Activated naive CD4-positive, alpha-beta T cell treated with anti-CD3 and anti-CD28 coated beads, Interleukin-2, amount 50 U/mL, for 72 hours (primary cell): ENCODE measurements around the gene TBC1D1. TPM values are rescaled to one million over a fixed set of nuclear protein-coding genes. Genes with fewer than 3 reads are reported as not detected.
A peak's percentile ranks its signal among the peaks of the same experiment; 100 is the strongest.

Experiments
- ATAC-seq, 2 donors: fragments of 150-1000 bp; cut with Tn5 transposase; 2 replicates each; pipeline ENCODE4 v1.10.0; 2021; ENCODE audit warnings: mild to moderate bottlenecking in 2 of 2, moderate library complexity in 2 of 2
- DNase-seq, 2 donors: peaks; one replicate each; pipeline ENCODE4 v3.0.0; 2021 to 2022; ENCODE audit warnings: low spot score in 2 of 2
- H3K27ac Mint-ChIP-seq, 2 donors: one replicate each; pipeline ENCODE4 v1.8.0; 2022; ENCODE audit warnings: mild to moderate bottlenecking in 2 of 2, mixed read lengths in 2 of 2
- H3K36me3 Mint-ChIP-seq, 2 donors: one replicate each; pipeline ENCODE4 v1.8.0; 2022; ENCODE audit warnings: mixed read lengths in 2 of 2
- H3K9me3 Mint-ChIP-seq, 2 donors: one replicate each; pipeline ENCODE4 v1.8.0; 2022; ENCODE audit warnings: mixed read lengths in 2 of 2
- total RNA-seq, 2 donors: library from RNA; stranded (reverse); gene quantifications; one replicate each; pipeline ENCODE4 v1.2.3, GENCODE V29; 2022

Gene TBC1D1
- total RNA-seq, 2 donors from 2014 or later: 47.1 to 68.6 TPM

GRCh38 chr4:38062088-38062775 is 171.3 kb downstream of the TBC1D1 start:
- Mint-ChIP-seq H3K27ac (peak overlapping the region; percentile 80 to 93), H3K36me3 (no peaks in the 10 kb centered on the region), H3K9me3 (no peaks in the 10 kb centered on the region)
- peak; percentile 71 for ATAC-seq
- DNase-seq: peak; percentile 59 to 70

DNA sequence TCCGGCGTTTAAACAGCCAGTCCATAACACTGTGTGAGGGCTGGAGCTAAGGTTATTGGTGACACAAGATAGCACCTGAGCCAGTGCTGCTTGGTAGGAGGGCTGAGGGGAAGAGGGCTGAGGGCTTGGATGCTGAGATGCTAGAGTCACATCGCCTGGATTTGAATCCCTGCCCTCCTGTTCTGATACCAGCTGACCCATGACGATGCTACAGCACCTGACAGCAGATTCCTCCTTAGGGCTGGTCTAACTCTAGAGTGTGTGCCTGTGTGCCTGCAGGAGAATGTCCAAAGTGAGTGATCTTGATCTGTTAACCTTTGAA is 171.9 kb downstream of the TBC1D1 start:
- ATAC-seq (peak; percentile 64 to 83), DNase-seq (no peak)
- H3K36me3 Mint-ChIP-seq: no peaks in the 10 kb centered on the region
- no peaks in the 10 kb centered on the region for H3K9me3 Mint-ChIP-seq
- peak overlapping the region in 1 of 2 donors; percentile 25 for H3K27ac Mint-ChIP-seq

GRCh38 chr4:38065176-38065575 is 174.3 kb downstream of the TBC1D1 start:
- H3K27ac Mint-ChIP-seq: no peak overlapping the region
- H3K9me3 Mint-ChIP-seq: no peaks in the 10 kb centered on the region
- ATAC-seq: no peak
- no peak for DNase-seq
- peaks cover 5% of the 10 kb centered on the region in 2 donors for H3K36me3 Mint-ChIP-seq

GRCh38 chr4:38065900-38066299 is 175.0 kb downstream of the TBC1D1 start:
- H3K36me3 Mint-ChIP-seq: peaks cover 5 to 7% of the 10 kb centered on the region in 2 donors
- DNase-seq (no peak), ATAC-seq (no peak)
- no peaks in the 10 kb centered on the region for H3K9me3 Mint-ChIP-seq
- H3K27ac Mint-ChIP-seq: no peak overlapping the region

- peaks cover 5 to 7% of the 10 kb centered on the region in 2 donors for H3K36me3 Mint-ChIP-seq
- ATAC-seq (no peak), DNase-seq (no peak)
- no peaks in the 10 kb centered on the region for H3K9me3 Mint-ChIP-seq
- H3K27ac Mint-ChIP-seq: no peak overlapping the region
Measured at GRCh38 chr4:38067499-38067898, 176.6 kb downstream of the TBC1D1 start.

DNA sequence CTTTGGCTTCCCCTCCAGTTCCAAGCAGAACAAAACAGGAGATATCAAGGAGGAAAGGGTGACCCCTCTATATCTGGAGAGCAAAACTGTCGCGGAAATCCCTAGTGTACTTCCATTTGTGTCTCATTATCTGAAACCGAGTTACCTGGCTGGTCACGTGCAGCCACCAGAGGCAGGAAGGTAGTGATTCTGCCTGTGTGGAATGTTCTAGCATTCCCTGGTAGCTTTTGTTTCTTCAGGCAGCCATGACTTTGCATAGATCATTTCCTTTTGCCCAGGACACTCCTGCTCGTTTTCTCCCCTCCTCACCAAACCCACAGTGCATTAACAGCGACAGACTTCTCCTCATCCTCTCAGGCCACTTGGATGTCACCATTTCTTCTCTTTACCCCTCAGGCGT is 177.2 kb downstream of the TBC1D1 start:
- Mint-ChIP-seq H3K36me3 (peaks cover 5 to 7% of the 10 kb centered on the region in 2 donors), H3K9me3 (no peaks in the 10 kb centered on the region), H3K27ac (peak overlapping the region in 1 of 2 donors; percentile 52)
- DNase-seq (no peak), ATAC-seq (no peak)

DNA sequence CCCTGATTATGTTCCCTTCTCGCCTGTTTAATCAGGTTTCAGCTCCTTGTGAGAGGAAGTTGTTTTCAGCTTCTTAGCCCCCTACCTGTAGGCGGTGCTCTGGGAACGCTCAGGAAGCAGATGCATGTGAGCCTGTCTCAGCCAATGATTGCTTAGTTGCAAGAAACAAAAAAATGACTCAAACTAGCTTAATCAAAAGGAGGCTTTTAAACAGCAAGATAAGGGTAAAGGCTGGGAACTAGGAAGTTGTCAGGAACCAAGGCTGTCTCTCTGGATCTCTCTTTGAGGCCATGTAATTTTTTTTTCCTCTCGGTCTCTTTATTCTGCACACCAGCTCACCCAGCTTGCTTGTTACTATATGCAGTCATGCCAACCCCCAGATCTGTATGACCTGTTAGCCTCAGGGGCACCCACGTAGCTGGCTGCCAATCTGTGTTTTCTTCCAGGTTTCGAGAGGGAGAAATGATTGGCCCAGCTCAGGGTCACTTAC is 178.4 kb downstream of the TBC1D1 start:
- Mint-ChIP-seq H3K36me3 (peaks cover 7 to 10% of the 10 kb centered on the region in 2 donors), H3K27ac (no peak overlapping the region), H3K9me3 (no peaks in the 10 kb centered on the region)
- DNase-seq (no peak), ATAC-seq (peak; percentile 78 to 79)

DNA sequence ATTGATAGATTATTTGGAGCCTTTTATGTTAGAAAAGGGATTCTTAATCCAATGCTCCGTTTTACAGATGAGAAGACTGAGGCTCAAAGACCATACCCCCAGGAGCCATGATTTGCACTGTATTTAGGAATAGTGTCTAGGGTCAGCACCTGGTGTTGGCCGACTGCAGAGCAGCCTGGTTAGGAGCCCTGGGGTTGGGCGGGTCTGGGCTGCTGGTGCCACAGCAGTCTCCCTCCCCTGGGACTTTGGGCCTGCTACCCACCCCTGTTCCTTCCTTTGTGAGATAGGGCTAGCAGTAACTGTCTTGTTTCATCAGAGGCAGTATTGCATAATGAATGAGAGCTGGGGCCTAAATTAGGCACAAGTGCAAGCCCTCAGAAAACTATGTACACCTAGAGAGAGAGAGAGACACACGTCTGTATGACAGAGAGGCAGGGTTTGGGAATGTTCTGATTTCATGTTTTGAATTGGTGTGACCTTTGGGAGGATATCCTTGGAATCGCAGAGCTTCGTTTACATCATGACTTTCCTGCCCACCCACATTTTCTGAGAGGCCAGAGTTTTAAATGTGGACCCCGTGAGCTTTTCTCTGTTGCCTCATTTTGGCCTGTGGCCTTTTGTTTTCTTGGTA is 181.0 kb downstream of the TBC1D1 start:
- H3K27ac Mint-ChIP-seq: no peak overlapping the region
- H3K9me3 Mint-ChIP-seq: no peaks in the 10 kb centered on the region
- ATAC-seq (no peak), DNase-seq (no peak)
- H3K36me3 Mint-ChIP-seq: peaks cover 7 to 10% of the 10 kb centered on the region in 2 donors

DNA sequence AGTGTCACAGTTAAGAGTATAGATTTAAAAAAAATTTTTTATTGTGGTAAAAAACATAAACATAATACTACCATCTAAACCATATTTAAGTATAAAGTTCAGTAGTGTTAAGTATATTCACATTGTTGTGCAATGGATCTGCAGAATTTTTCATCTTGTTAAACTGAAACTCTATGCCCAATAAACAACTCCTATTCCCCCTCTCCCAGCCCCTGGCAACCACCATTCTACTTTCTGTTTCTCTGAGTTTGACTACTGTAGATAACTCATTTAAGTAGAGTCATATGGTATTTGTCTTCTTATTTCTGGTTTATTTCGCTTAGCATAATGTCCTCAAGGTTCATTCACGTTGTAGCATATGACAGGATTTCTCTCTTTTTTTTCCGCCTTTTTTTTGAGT is 181.7 kb downstream of the TBC1D1 start:
- H3K36me3 Mint-ChIP-seq: peaks cover 7 to 10% of the 10 kb centered on the region in 2 donors
- ATAC-seq (no peak), DNase-seq (no peak)
- no peaks in the 10 kb centered on the region for H3K9me3 Mint-ChIP-seq
- no peak overlapping the region for H3K27ac Mint-ChIP-seq

DNA sequence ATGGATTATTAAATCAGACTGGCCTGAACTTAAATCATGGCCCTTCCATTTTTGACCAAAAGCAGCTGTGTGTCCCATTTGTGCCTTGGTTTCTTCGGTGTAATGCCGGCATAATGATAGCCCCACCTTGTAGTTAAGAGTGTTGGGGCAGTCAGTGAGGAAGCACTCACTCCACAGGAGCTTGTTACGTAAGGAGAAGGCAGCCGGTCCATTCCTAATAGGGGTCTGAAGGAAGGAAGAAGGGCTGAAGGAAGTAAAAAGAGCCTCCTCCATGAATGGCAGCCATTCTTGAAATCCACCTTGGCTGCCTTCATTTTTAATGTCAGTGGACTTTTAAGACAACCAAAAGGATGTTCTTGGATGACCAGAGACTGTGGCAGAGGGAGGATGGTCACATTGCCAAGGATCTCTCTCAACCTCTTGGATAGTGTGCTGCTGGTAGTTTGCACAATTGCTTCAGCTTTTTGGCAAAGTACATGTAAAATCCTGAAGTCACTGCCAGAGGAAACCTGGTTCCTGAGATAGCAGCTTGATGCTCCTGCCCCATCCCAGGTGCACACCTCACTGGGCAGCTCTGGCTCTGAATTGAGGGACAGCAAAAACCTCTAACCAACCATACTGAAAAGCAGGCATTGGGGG is 182.8 kb downstream of the TBC1D1 start:
- Mint-ChIP-seq H3K9me3 (no peaks in the 10 kb centered on the region), H3K27ac (no peak overlapping the region), H3K36me3 (peaks cover 7 to 10% of the 10 kb centered on the region in 2 donors)
- DNase-seq (no peak), ATAC-seq (no peak)

DNA sequence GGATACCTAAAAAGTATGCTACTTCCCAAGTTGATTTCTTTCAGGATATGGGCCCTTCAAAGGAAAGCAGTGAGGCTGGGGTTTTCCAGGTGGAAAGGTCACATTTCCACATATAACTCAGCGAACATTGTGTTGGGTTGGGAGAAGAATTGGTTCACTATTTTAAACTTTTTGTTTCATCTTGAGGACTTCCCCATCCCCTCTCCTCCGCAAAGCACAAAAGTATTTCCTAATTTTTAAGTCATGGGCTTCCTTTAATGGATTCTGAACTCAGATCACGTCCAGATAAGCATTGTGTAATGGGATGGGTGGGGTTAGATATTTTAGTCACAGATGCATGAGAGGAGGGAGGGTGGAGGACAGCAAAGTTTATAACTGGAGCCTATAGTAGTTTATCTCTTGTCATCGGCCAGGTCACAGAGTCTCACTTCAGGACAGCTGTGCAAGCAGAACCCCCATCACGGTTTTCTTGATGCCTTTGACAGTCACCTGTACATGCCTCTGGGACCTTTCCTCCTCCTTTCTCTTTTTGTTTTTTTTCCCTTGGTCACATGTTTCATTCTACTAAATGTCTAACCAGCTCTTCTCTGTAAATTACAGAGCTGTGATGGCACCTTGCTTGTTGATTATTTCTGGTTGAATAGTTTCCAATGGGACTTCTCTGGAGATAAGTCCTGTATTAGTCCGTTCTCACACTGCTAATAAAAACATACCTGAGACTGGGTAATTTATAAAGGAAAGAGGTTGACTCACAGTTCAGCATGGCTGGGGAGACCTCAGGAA is 184.7 kb downstream of the TBC1D1 start:
- DNase-seq: no peak
- peak in 1 of 2 donors; percentile 58 for ATAC-seq
- peak overlapping the region in 1 of 2 donors; percentile 49 for H3K27ac Mint-ChIP-seq
- H3K9me3 Mint-ChIP-seq: no peaks in the 10 kb centered on the region
- H3K36me3 Mint-ChIP-seq: peaks cover 0 to 5% of the 10 kb centered on the region in 2 donors

- DNase-seq: no peak
- Mint-ChIP-seq H3K27ac (peak overlapping the region in 1 of 2 donors; percentile 49), H3K9me3 (no peaks in the 10 kb centered on the region), H3K36me3 (peaks cover 0 to 5% of the 10 kb centered on the region in 2 donors)
- ATAC-seq: peak; percentile 29 to 41
Measured at GRCh38 chr4:38076153-38076669, 185.3 kb downstream of the TBC1D1 start.

DNA sequence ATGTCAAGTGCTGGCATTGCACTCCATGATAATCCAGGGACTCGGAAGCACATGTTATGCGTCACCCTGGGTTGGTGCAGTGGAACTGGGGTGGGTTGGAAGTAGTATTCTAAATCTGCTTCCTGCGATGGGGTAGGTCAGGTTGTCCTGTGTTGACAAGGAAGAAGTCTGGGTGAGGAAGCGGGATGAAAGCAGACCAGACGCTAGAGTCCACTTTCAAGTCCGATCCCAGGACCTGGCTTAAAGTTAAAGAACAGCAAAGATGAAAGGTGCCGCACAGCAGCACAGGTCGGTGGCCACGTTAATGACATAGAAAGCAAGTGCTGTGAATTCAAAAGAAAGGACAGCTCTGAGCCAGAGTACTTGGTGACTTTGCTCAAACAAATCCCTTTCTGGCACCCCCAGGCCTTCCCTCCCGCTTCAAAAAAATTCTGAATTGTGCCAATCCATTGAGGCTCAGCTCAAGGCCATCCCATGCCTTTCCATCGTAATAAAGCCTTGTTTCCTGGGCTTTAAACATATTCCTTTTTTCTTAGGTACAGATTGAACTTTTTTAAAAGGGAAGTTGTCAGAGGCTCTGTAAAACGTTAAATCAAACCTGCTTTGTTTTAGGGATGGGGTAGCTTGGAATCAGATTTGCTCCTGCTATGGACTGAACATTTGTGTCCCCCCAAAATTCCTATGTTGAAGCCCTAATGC is 187.1 kb downstream of the TBC1D1 start:
- no peak for DNase-seq
- peaks cover 0 to 5% of the 10 kb centered on the region in 2 donors for H3K36me3 Mint-ChIP-seq
- no peak for ATAC-seq
- peak overlapping the region; percentile 15 to 43 for H3K27ac Mint-ChIP-seq
- no peaks in the 10 kb centered on the region for H3K9me3 Mint-ChIP-seq

GRCh38 chr4:38078590-38079421 is 187.9 kb downstream of the TBC1D1 start:
- ATAC-seq (peak; percentile 25 to 90), DNase-seq (no peak)
- Mint-ChIP-seq H3K36me3 (no peaks in the 10 kb centered on the region), H3K9me3 (no peaks in the 10 kb centered on the region), H3K27ac (peak overlapping the region; percentile 15 to 43)
